ENCODE data around the gene MTCL1. TPM values are rescaled to one million over a fixed set of nuclear protein-coding genes. Genes with fewer than 3 reads are reported as not detected.
A peak's percentile ranks its signal among the peaks of the same experiment; 100 is the strongest.

The MTCL1 gene
- polyA plus RNA-seq, 1 experiment, result 56.6 TPM

DNA sequence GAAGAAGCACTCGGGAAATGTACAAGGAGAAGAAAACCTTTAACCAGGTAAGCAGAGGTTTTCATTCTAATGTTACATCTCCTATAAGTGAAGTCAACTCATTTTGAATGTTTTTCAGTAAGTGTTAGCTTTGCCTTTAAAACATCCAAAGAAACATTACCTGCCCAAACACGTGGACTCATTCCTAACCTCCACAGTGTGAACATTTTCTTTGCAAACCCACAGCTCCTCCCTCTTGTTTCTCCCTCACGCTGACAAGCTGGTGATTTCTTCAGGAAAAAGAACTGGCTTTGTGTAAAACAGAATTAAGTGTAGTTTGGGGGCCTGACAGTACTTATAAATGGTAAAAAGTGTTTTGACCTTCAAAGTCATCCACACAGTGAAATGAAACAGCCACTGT, 72.5 kb downstream of the MTCL1 start:
- no peak for DNase-seq (ENCODE audit: low read depth, low spot score)
- Histone ChIP-seq H3K4me3 (ENCODE audit: low read depth, low read length) (no peak overlapping the region), H3K9me3 (ENCODE audit: control insufficient read depth, insufficient read depth, low read length) (no peaks in the 10 kb centered on the region; the same call in 1 of the 2 replicates), H3K27me3 (ENCODE audit: control insufficient read depth, insufficient read depth, low read length) (no peaks in the 10 kb centered on the region), H3K27ac (ENCODE audit: low read depth, low read length) (no peak overlapping the region)
- TF ChIP-seq, protein P1, sequence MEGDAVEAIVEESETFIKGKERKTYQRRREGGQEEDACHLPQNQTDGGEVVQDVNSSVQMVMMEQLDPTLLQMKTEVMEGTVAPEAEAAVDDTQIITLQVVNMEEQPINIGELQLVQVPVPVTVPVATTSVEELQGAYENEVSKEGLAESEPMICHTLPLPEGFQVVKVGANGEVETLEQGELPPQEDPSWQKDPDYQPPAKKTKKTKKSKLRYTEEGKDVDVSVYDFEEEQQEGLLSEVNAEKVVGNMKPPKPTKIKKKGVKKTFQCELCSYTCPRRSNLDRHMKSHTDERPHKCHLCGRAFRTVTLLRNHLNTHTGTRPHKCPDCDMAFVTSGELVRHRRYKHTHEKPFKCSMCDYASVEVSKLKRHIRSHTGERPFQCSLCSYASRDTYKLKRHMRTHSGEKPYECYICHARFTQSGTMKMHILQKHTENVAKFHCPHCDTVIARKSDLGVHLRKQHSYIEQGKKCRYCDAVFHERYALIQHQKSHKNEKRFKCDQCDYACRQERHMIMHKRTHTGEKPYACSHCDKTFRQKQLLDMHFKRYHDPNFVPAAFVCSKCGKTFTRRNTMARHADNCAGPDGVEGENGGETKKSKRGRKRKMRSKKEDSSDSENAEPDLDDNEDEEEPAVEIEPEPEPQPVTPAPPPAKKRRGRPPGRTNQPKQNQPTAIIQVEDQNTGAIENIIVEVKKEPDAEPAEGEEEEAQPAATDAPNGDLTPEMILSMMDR (IDR thresholded peaks at IDR 0.05; ENCODE audit: low read depth, low read length), result no peak
- POLR2A ChIA-PET, result interaction anchor here (1.1 kb wide), 1 partner anchor 18 kb away, joined by 3 read pairs; no protein-coding TSS in a partner anchor
- CTCF ChIA-PET, result interaction anchor here (1.8 kb wide), 1 partner anchor 210 kb away, joined by 5 read pairs; no protein-coding TSS in a partner anchor

- DNase-seq (ENCODE audit: low read depth, low spot score), result no peak
- H3K27me3 ChIP-seq (ENCODE audit: control insufficient read depth, insufficient read depth, low read length), result no peaks in the 10 kb centered on the region
- ChIA-PET CTCF (interaction anchor here (1.8 kb wide), 1 partner anchor 210 kb away, joined by 5 read pairs; no protein-coding TSS in a partner anchor), POLR2A (interaction anchor here (1.1 kb wide), 1 partner anchor 17 kb away, joined by 3 read pairs; no protein-coding TSS in a partner anchor)
- H3K4me3 ChIP-seq (ENCODE audit: low read depth, low read length), result no peak overlapping the region
- H3K27ac ChIP-seq (ENCODE audit: low read depth, low read length), result no peak overlapping the region
- H3K9me3 ChIP-seq (ENCODE audit: control insufficient read depth, insufficient read depth, low read length), result no peaks in the 10 kb centered on the region; the same call in 1 of the 2 replicates
- TF ChIP-seq, protein P1 (IDR thresholded peaks at IDR 0.05; ENCODE audit: low read depth, low read length), result no peak
Observed at GRCh38 chr18:8778386-8778785, 73.0 kb downstream of the MTCL1 start.

DNA sequence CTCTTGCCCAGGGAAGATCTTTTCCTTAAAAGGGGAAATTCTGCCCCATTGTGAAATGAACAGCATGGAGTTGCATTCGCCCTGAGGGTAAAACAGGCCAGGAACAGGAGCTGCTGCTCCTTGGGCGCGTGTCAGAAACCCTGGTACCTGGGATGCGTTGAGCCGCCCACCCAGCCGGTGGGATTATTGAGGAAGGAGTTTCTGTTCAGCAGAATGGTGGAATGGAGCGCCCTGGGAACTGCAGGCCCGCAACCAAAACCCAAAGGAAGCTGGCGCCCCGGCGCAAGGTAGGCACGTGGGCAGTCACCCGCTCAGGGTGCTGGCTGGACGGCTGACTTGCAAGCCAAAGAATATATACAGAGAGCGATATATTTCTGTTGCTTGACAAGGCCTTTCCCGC, 73.5 kb downstream of the MTCL1 start:
- TF ChIP-seq, protein P1 (IDR thresholded peaks at IDR 0.05; ENCODE audit: low read depth, low read length), result no peak
- ChIA-PET CTCF (interaction anchor here (1.8 kb wide), 1 partner anchor 209 kb away, joined by 5 read pairs; no protein-coding TSS in a partner anchor), POLR2A (no interaction called here)
- Histone ChIP-seq H3K4me3 (ENCODE audit: low read depth, low read length) (no peak overlapping the region), H3K9me3 (ENCODE audit: control insufficient read depth, insufficient read depth, low read length) (no peaks in the 10 kb centered on the region; the same call in 1 of the 2 replicates), H3K27ac (ENCODE audit: low read depth, low read length) (no peak overlapping the region), H3K27me3 (ENCODE audit: control insufficient read depth, insufficient read depth, low read length) (no peaks in the 10 kb centered on the region)
- DNase-seq (ENCODE audit: low read depth, low spot score), result no peak

DNA sequence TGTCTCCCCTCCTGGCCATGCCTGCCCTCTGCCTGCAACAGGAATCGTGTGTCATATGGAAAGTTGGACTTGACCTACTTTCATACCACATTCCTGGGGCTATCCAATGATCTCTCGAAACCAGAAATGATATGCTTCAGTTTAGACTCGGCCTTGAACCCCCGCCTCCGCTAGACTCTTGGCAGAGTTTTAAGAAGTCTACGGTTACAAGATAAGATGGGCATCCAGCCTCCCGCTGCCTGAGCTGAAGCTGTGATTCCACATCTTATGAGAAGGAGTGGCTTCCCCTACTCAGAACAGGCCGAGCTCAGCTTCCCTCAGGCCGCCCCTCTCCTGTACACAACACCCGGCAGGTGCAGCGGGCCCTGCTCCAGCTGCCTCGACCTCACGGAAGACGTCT, 73.9 kb downstream of the MTCL1 start:
- ChIA-PET POLR2A (no interaction called here), CTCF (interaction anchor here (1.8 kb wide), 1 partner anchor 209 kb away, joined by 5 read pairs; no protein-coding TSS in a partner anchor)
- H3K4me3 ChIP-seq (ENCODE audit: low read depth, low read length), result no peak overlapping the region
- peak overlapping the region; percentile 11 for H3K27ac ChIP-seq (ENCODE audit: low read depth, low read length)
- no peaks in the 10 kb centered on the region for H3K27me3 ChIP-seq (ENCODE audit: control insufficient read depth, insufficient read depth, low read length)
- H3K9me3 ChIP-seq (ENCODE audit: control insufficient read depth, insufficient read depth, low read length), result no peaks in the 10 kb centered on the region; the same call in 1 of the 2 replicates
- TF ChIP-seq, protein P1 (IDR thresholded peaks at IDR 0.05; ENCODE audit: low read depth, low read length), result no peak
- no peak for DNase-seq (ENCODE audit: low read depth, low spot score)

DNA sequence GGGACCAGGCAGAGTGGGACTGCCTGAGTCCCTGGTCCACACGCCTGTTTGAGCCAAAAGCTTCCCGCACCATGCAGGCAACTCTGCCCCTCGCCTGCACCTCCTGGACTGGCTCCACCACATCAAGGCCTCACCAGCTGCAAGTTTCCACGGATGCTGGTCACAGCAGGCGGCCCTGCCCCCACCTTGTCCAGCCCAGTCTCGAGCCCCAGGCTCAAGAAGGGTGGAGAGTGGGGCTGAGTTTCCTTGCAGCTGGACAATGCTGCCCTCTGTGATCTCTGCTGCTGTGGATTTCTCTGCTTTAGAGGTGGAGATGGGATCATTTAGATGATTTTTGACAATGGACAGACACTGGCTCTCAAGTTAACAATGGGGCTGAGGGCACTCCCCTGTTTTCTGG, 74.9 kb downstream of the MTCL1 start:
- ChIA-PET CTCF (no interaction called here), POLR2A (interaction anchor here (1.1 kb wide), 1 partner anchor 35 kb away, joined by 3 read pairs; no protein-coding TSS in a partner anchor)
- no peak for DNase-seq (ENCODE audit: low read depth, low spot score)
- Histone ChIP-seq H3K27ac (ENCODE audit: low read depth, low read length) (no peak overlapping the region), H3K27me3 (ENCODE audit: control insufficient read depth, insufficient read depth, low read length) (no peaks in the 10 kb centered on the region), H3K4me3 (ENCODE audit: low read depth, low read length) (no peak overlapping the region), H3K9me3 (ENCODE audit: control insufficient read depth, insufficient read depth, low read length) (no peaks in the 10 kb centered on the region; the same call in 1 of the 2 replicates)
- TF ChIP-seq, protein P1 (IDR thresholded peaks at IDR 0.05; ENCODE audit: low read depth, low read length), result no peak

Measured in AG04450 (cell line).